ENCODE measurements around the gene RADIL. TPM values are rescaled to one million over a fixed set of nuclear protein-coding genes. Genes with fewer than 3 reads are reported as not detected.
A peak's percentile ranks its signal among the peaks of the same experiment; 100 is the strongest.

RADIL gene
- total and polyA plus RNA-seq, 2 of the 13 experiments (the other 11 are each of a cell fraction or from before 2014, with no cell fraction given) = 0.05 to 0.09 TPM

DNA sequence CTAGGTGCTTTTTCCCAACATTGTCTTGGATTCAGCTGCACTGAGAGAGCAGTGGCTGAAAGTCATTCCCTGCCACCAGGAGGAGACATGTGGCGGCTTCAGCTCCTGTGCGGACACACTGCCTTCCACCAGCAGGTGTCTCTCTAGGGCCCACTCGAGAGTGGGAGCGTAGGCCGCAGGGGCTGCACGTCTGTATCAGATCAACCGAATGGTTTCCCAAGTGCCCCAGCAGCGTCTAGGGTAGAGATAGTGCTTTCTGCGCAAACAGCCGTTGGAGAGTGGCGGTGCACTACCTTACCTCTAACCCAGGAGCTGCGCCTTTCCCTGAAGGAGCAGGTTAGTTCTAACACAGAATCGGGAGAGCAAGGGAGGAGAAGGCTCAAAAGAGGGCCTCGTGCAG is 53.3 kb downstream of the RADIL start (continued):
- TF ChIP-seq POGZ (CRISPR knock-in tag; IDR thresholded peaks at IDR 0.05) = no peak; the same call in 1 of the 2 replicates
- TF ChIP-seq ZNF816 (CRISPR knock-in tag; IDR thresholded peaks at IDR 0.05; ENCODE audit: borderline replicate concordance) = no peak
- no peak for TF ChIP-seq HIC2 (CRISPR knock-in tag; IDR thresholded peaks at IDR 0.05; ENCODE audit: low read depth)
- no peak for TF ChIP-seq GATA4 (IDR thresholded peaks at IDR 0.05; ENCODE audit: borderline replicate concordance, low read depth)
- TF ChIP-seq ZNF792 (CRISPR knock-in tag; IDR thresholded peaks at IDR 0.05) = peak; percentile 56; the same call in 1 of the 2 replicates
- no peak for TF ChIP-seq KMT2B (CRISPR knock-in tag; IDR thresholded peaks at IDR 0.05)
- no peak for TF ChIP-seq ARNT2 (CRISPR knock-in tag; IDR thresholded peaks at IDR 0.05; ENCODE audit: low read depth)
- no peak for TF ChIP-seq ZNF160 (CRISPR knock-in tag; IDR thresholded peaks at IDR 0.05)
- peak; percentile 46; the same call in 1 of the 2 replicates for TF ChIP-seq ZNF768 (CRISPR knock-in tag; IDR thresholded peaks at IDR 0.05)
- TF ChIP-seq ZBTB7B (CRISPR knock-in tag; IDR thresholded peaks at IDR 0.05) = 0 out of 2 replicates have a peak, but pooled peaks have one; percentile 61
- TF ChIP-seq BCL3 (CRISPR knock-in tag; IDR thresholded peaks at IDR 0.05) = no peak
- TF ChIP-seq, protein P1, sequence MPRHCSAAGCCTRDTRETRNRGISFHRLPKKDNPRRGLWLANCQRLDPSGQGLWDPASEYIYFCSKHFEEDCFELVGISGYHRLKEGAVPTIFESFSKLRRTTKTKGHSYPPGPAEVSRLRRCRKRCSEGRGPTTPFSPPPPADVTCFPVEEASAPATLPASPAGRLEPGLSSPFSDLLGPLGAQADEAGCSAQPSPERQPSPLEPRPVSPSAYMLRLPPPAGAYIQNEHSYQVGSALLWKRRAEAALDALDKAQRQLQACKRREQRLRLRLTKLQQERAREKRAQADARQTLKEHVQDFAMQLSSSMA (CRISPR knock-in tag; IDR thresholded peaks at IDR 0.05) = no peak
- peak; percentile 80; the same call in 1 of the 2 replicates for TF ChIP-seq ZNF772 (CRISPR knock-in tag; IDR thresholded peaks at IDR 0.05)
- no peak for TF ChIP-seq PAWR (CRISPR knock-in tag; IDR thresholded peaks at IDR 0.05; ENCODE audit: borderline replicate concordance)
- TF ChIP-seq ZNF468 (CRISPR knock-in tag; IDR thresholded peaks at IDR 0.05) = no peak
- TF ChIP-seq PHB2 (IDR thresholded peaks at IDR 0.05; ENCODE audit: partially characterized antibody) = no peak
- TF ChIP-seq FOSL2 (CRISPR knock-in tag; IDR thresholded peaks at IDR 0.05) = peak; percentile 46
- TF ChIP-seq ZNF644 (CRISPR knock-in tag; IDR thresholded peaks at IDR 0.05; ENCODE audit: low read depth) = no peak
- no peak for TF ChIP-seq ZNF503 (CRISPR knock-in tag; IDR thresholded peaks at IDR 0.05)
- peak; percentile 59; the same call in 1 of the 2 replicates for TF ChIP-seq EED (CRISPR knock-in tag; IDR thresholded peaks at IDR 0.05)
- TF ChIP-seq, protein P2, sequence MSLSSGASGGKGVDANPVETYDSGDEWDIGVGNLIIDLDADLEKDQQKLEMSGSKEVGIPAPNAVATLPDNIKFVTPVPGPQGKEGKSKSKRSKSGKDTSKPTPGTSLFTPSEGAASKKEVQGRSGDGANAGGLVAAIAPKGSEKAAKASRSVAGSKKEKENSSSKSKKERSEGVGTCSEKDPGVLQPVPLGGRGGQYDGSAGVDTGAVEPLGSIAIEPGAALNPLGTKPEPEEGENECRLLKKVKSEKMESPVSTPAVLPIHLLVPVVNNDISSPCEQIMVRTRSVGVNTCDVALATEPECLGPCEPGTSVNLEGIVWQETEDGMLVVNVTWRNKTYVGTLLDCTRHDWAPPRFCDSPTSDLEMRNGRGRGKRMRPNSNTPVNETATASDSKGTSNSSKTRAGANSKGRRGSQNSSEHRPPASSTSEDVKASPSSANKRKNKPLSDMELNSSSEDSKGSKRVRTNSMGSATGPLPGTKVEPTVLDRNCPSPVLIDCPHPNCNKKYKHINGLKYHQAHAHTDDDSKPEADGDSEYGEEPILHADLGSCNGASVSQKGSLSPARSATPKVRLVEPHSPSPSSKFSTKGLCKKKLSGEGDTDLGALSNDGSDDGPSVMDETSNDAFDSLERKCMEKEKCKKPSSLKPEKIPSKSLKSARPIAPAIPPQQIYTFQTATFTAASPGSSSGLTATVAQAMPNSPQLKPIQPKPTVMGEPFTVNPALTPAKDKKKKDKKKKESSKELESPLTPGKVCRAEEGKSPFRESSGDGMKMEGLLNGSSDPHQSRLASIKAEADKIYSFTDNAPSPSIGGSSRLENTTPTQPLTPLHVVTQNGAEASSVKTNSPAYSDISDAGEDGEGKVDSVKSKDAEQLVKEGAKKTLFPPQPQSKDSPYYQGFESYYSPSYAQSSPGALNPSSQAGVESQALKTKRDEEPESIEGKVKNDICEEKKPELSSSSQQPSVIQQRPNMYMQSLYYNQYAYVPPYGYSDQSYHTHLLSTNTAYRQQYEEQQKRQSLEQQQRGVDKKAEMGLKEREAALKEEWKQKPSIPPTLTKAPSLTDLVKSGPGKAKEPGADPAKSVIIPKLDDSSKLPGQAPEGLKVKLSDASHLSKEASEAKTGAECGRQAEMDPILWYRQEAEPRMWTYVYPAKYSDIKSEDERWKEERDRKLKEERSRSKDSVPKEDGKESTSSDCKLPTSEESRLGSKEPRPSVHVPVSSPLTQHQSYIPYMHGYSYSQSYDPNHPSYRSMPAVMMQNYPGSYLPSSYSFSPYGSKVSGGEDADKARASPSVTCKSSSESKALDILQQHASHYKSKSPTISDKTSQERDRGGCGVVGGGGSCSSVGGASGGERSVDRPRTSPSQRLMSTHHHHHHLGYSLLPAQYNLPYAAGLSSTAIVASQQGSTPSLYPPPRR (CRISPR knock-in tag; IDR thresholded peaks at IDR 0.05; ENCODE audit: borderline replicate concordance) = no peak
- TF ChIP-seq ZNF256 (CRISPR knock-in tag; conservative IDR thresholded peaks at IDR 0.05) = no peak
